Renal pelvis (tissue), 4 donors: Measurements from ENCODE around the gene FHL2. TPM values are rescaled to one million over a fixed set of nuclear protein-coding genes. Genes with fewer than 3 reads are reported as not detected.
"Not testable (repeated sequence)": the region's sequence is repeated elsewhere in the genome, so short reads cannot be mapped to it uniquely, and the experiment has no call there.

Experiments used
- DNase-seq: peaks from one replicate; pipeline ENCODE4 v3.0.0-alpha.2; 2013
- polyA plus RNA-seq, 3 donors: library from polyadenylated mRNA; unstranded; fragments of 120-200 nt; gene quantifications; one replicate each; pipeline ENCODE4 v1.2.1, GENCODE V29; 2013; ENCODE audit not compliant: insufficient read length in 3 of 3

FHL2 gene
- polyA plus RNA-seq, 3 donors = 20.0 to 30.1 (median 28.2) TPM

- DNase-seq = no peak
These were observed 27.9 kb upstream of the FHL2 start for GRCh38 chr2:105426626-105427292.

DNA sequence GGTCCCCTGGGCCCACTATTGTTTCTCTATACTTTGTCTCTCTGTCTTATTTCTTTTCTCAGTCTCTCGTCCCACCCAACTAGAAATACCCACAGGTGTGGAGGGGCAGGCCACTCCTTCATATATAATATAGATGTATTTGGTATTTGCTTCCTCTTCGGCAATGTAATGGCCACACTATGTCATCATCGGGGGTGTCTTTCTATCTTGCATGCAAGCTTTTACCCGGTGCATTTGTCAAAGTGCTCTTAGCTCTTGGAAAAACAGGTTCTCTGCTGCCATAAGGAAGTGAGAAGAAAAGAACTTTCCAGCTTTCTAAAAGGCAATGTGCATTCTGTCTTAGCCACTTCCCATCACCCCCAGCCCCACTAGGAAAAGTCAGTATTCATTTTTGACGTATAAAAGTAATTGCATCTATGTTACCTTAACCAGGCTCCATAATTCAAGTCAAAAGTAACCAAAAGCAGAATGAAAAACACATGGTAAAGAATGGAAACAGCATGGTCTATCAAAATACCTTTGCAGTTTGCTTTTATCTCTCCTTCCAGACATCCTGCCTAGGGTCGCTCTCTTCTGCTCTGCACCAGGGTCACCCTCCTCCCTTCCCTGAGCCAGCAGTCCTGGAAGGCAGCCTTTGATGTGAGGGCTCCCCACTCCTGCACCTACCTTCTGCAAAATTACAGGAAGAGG lies 27.2 kb upstream of the FHL2 start:
- no peak for DNase-seq

DNA sequence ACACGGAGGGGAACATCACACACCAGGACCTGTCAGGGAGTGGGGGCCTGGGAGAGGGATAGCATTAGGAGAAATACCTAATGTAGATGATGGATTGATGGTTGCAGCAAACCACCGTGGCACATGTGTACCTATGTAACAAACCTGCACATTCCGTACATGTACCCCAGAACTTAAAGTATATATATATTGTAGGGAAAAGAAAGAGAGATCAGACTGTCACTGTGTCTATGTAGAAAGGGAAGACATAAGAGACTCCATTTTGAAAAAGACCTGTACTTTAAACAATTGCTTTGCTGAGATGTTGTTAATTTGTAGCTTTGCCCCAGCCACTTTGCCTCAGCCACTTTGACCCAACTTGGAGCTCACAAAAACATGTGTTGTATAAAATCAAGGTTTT lies 26.0 kb upstream of the FHL2 start:
- DNase-seq = not testable (repeated sequence)

- DNase-seq = no peak
These were observed 23.9 kb upstream of the FHL2 start for GRCh38 chr2:105422801-105423200.

DNA sequence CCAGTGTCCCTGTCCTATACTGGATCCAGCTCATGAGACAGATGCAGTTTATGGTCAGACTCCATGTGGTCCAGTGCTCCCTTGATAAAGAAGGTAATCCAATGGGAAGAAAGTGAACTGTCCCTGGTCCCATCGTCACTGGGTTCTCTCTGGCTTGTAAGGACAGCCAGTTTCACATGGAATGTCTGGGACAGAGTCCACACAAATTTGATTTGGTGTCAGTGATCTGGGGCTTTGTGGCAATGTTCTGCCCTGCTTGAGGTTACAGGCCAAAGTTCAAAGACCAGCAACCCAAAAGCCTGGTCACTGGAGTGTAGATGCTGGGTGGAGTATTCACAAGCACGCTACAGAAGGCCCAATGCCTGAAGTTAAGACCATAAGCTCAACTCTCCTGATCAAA lies 22.2 kb upstream of the FHL2 start:
- no peak for DNase-seq

DNA sequence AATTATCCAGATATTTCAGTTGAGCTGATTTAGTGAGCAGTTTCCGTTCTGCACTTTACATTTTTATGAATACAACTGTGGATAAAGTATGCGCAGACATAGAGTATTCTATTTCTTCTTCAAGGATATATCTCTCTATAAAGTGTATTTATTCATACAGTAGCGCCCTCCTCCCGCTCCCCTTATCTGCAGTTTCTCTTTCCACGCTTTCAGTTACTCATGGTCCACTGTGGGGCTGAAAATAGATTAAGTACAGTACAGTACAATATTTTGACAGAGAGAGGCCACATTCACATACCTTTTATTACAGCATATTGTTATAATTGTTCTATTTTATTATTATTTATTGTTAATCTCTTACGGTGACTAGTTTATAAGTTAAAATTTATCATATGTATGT lies 19.7 kb upstream of the FHL2 start:
- DNase-seq = no peak

GRCh38 chr2:105417857-105418436 lies 19.1 kb upstream of the FHL2 start:
- DNase-seq = no peak

DNA sequence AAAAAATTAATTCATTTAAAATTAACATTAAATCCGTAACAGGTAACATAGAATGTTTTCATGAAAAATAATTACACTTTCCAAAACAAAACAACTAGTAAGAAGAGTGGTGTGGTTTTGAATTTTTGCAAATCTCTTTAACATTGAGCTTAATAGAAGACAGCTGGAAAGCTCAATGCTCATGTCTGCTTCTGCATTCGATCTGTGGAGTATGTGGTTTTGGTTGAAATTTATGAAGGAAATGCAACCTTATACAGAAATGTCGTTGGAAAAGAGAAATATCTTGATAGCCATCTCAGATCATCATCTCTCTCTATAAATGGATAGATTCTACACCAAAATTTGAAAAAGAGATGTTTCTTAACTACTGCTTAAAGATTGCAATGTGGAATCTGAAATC lies 17.3 kb upstream of the FHL2 start:
- no peak for DNase-seq

GRCh38 chr2:105415007-105415406 lies 16.2 kb upstream of the FHL2 start:
- DNase-seq = no peak

- DNase-seq = no peak
These were observed 14.4 kb upstream of the FHL2 start for GRCh38 chr2:105413206-105413605.

GRCh38 chr2:105412584-105412983 lies 13.7 kb upstream of the FHL2 start:
- no peak for DNase-seq

GRCh38 chr2:105411720-105412407 lies 13.0 kb upstream of the FHL2 start:
- no peak for DNase-seq

DNA sequence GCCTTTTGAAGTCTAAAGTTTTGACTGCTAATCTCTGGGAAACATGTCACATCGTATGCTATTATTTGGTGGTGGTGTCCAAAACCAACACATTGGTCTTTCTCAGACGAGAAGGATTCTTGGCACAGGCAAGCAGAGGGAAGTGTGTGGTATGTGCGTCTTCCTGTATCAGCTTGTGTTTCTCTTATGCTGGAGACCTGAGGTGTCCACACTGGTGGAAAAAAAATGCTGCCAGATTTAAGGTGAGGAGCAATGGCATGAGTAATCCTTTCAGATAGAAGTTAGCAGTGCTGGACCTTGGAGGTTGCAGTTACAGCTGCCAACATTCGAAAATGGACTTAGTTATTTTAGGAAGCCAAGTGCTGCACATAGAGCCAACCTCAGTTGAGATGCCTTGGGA lies 11.7 kb upstream of the FHL2 start:
- DNase-seq = no peak

GRCh38 chr2:105409717-105410116 lies 10.9 kb upstream of the FHL2 start:
- DNase-seq = no peak

DNA sequence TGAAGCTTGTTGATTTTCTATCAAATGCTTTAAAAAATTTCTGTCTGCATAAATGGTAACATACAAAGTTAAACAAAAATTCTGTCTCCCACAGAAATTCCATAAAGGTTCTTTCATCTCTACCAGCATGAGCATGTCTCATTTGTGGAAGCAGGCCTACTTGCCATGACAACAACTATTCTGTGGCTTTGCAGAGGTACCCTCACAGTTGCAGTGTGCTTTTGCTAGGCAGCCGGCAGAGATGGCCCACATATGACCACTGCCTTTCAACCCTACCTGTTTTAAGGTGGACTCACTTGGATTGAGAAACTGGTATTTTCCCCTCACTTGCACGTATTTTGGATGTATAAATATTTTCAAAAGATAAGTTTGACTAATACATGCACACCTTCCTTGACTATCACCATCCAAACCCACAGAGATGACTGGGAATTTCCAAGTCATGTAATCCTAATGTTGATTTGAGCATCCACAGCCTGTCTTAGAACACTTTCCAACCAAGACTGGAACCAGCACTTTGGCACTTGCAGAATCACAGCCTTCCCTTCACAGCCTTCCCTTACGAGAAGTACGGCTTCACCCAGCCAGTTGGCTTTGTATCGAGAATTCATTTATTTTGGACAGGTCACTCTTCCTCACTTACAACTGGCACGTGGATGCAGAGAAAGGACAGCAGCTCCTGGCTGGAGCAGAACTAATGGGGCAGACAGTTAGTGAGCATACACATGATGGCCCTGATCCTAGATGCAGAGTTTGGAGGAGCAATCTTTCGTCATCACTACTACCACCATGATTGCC lies 9.3 kb upstream of the FHL2 start:
- DNase-seq = no peak

DNA sequence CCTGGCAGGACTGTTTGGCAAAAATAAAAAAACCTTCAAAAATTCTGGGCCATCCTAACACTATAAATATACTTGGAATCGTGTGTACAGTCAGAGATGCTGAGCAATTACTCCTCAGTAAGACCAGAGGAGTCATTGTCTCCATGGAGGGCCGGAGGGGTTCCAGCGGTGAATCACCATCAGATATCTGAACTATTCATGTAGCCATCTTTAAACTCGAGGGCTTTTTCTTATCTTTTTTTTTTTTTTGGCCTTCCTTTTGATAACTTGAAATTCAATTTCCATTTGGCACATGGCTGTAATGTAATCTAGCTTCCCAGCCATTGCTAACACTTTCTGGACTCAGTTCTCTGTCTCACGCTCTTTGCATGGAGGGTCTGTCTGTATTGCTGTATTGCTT lies 7.4 kb upstream of the FHL2 start:
- no peak for DNase-seq

- DNase-seq = no peak
These were observed 6.4 kb upstream of the FHL2 start for GRCh38 chr2:105405291-105405690.

DNA sequence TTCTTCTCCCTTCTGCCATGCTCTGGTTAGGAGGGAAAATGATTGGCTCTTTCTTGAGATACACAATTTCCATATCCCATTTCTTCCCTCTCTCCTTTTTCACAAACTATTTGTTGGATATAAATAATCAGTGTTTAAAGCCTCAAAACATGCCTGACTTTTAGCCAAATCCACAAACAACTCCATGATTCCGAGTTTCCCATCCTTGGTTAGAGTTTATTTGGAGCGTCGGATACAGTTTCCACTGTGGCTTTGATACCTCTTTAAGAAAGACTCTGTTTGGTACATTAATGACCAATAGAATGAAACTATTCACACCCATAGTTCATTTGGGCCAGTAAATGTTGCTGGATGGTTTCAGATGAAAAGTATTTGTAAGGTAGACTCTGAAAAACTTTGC lies 5.9 kb upstream of the FHL2 start:
- DNase-seq = no peak

- peak; percentile 38 for DNase-seq
These were observed 5.2 kb upstream of the FHL2 start for GRCh38 chr2:105403783-105404698.

GRCh38 chr2:105403241-105403782 lies 4.5 kb upstream of the FHL2 start:
- DNase-seq = no peak

DNA sequence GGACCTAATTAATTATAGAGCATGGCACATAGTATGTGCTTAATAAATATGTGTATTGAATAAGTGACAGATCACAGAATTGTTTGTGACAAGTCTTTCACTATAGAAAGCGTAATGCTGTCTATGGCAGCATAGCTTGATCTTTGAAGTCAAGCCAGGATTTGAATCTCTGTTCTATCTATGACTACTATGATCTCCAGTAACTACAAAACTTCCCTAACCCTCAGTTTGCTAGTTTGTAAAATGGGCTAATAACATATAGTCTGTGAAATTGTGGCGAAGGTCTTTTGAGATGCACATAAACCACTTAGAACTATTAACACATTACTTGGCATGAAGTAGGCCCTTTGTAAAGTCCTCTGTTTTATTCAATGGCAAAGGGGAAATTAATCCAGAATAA lies 4.0 kb upstream of the FHL2 start:
- DNase-seq = no peak
